Activated T-helper 9 cell treated with anti-CD3 and anti-CD28 coated beads, Interleukin-2, amount 50 U/mL, for 16 hours (primary cell): ENCODE data around the gene TCF25.

ENCODE experiments used
- DNase-seq: peaks from one replicate; pipeline ENCODE4 v3.0.0-alpha.2; 2020; ENCODE audit warnings: low read depth

Gene TCF25

GRCh38 chr16:89949121-89949742 is 75.8 kb downstream of the TCF25 start:
- no peak for DNase-seq

GRCh38 chr16:89949756-89950155 is 76.4 kb downstream of the TCF25 start:
- no peak for DNase-seq

GRCh38 chr16:89951509-89951908 is 78.1 kb downstream of the TCF25 start:
- no peak for DNase-seq

- DNase-seq: no peak
Observed at GRCh38 chr16:89952049-89952448, 78.7 kb downstream of the TCF25 start.

GRCh38 chr16:89952551-89952950 is 79.2 kb downstream of the TCF25 start:
- no peak for DNase-seq

GRCh38 chr16:89953671-89954406 is 80.4 kb downstream of the TCF25 start:
- DNase-seq: no peak

- no peak for DNase-seq
Observed at GRCh38 chr16:89954462-89954861, 81.1 kb downstream of the TCF25 start.

- no peak for DNase-seq
Observed at GRCh38 chr16:89955001-89955685, 81.8 kb downstream of the TCF25 start.

- DNase-seq: no peak
Observed at GRCh38 chr16:89956505-89957215, 83.3 kb downstream of the TCF25 start.

GRCh38 chr16:89957216-89957785 is 83.9 kb downstream of the TCF25 start:
- DNase-seq: no peak

GRCh38 chr16:89958068-89958467 is 84.7 kb downstream of the TCF25 start:
- DNase-seq: no peak

GRCh38 chr16:89958596-89958995 is 85.2 kb downstream of the TCF25 start:
- no peak for DNase-seq

GRCh38 chr16:89960966-89961365 is 87.6 kb downstream of the TCF25 start:
- DNase-seq: no peak
